Hematopoietic multipotent progenitor cell (in vitro differentiated cells): ENCODE data around the gene CDKN1C. TPM values are rescaled to one million over a fixed set of nuclear protein-coding genes. Genes with fewer than 3 reads are reported as not detected.
"Not testable (repeated sequence)": the region's sequence is repeated elsewhere in the genome, so short reads cannot be mapped to it uniquely, and the experiment has no call there.

Experiments
- DNase-seq, 3 donors: peaks; one replicate each; pipeline ENCODE4 v3.0.0-alpha.2; 2011 to 2015; ENCODE audit warnings: low read depth in 2 of 3, low spot score in 2 of 3
- total RNA-seq: library from RNA; depleted of rRNA; stranded (reverse); fragments of >200 nt; gene quantifications from one replicate; pipeline ENCODE4 v1.2.3, GENCODE V29; 2012

CDKN1C gene
- total RNA-seq, 1 donor = 20.7 TPM

DNA sequence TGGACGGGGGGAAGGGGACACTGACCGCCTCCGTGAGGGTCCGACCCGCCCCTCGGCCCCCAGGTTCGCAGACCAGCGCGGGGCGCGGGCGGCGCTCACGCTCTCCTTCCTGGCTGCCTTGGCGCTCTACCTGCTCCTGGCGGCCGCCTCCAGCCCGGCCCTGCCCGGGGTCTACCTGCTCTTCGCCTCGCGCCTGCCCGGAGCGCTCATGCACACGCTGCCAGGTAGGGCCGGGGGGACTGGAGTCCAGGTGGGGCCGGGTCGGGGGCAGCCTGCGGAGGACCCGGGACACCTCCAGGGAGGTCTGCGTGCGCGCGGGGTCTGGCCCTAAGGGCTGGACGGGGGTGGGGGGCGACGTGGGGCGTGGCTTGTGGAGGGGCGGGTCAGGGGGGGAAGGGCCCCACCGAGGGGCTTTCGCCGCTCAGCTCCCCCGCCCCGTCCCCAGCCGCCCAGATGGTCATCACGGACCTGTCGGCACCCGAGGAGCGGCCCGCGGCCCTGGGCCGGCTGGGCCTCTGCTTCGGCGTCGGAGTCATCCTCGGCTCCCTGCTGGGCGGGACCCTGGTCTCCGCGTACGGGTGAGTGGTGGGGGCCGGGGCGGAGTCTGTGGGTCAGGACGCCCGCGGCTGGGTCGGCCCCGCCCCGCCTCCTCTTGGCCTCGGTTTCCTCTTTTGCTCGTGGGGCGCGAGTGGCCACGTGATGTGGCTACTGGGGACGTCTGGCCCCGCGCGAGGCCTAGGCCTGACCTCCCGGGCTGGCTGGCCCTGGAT is 23.7 kb upstream of the CDKN1C start:
- DNase-seq = no peak

GRCh38 chr11:2908130-2908529 is 22.6 kb upstream of the CDKN1C start:
- no peak for DNase-seq

DNA sequence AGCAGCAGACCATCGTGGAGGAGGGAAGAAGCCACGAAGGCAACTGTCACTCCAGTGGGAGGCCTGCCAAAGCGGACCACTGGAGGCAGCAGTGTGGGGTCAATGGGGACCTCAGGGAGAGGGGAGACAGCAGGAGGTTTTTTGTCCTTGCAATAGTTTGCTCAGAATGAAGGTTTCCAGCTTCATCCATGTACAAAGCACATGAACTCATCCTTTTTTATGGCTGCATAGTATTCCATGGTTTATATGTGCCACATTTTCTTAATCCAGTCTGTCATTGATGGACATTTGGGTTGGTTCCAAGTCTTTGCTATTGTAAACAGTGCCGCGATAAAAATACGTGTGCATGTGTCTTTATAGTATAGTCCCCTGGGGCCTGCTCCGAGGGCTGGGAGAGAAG is 19.7 kb upstream of the CDKN1C start:
- DNase-seq = not testable (repeated sequence)

- DNase-seq = no peak
These were observed 18.8 kb upstream of the CDKN1C start for GRCh38 chr11:2904153-2905052.

- DNase-seq = no peak
These were observed 18.1 kb upstream of the CDKN1C start for GRCh38 chr11:2903672-2904011.

DNA sequence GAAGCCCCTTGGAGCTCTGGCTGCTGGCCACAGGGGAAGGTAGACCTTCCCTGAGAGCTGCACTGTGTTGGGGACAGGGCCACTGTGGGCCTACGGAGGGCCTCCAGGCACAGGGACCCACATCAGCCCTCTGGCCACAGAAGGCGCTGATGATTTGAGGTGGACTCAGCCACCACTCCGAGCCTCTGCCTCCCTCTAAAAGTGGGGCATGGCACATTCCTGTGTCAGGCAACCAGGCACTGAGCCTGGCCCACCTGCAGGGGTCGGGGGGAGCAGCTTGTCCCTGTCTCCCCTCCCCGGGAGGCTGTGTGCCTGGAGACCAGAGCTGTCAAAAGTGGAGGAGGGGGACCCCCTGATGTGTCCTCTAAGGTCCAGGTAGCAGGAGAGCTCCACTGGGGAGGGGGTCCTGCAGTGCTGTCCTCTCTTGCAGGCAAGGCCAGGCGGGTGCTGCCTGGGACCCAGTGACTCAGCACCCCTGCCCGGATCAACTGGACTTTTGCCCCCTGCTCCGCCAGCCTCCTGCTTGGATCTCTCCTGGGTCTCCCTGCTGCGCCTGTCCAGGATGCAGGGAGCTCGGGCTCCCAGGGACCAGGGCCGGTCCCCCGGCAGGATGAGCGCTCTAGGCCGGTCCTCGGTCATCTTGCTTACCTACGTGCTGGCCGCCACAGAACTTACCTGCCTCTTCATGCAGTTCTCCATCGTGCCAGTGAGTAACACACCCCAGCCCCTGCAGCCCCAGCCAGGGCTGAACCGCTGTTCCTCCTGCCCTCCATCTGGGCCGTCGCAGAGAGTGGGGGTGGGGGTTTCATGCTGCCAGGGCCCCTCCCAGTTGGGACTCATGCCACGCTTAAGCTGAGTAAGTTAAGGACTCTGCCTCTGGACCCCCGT is 17.5 kb upstream of the CDKN1C start:
- DNase-seq = no peak

- DNase-seq = peak; percentile 53 to 76 (median 73)
These were observed 16.5 kb upstream of the CDKN1C start for GRCh38 chr11:2901854-2902783.

DNA sequence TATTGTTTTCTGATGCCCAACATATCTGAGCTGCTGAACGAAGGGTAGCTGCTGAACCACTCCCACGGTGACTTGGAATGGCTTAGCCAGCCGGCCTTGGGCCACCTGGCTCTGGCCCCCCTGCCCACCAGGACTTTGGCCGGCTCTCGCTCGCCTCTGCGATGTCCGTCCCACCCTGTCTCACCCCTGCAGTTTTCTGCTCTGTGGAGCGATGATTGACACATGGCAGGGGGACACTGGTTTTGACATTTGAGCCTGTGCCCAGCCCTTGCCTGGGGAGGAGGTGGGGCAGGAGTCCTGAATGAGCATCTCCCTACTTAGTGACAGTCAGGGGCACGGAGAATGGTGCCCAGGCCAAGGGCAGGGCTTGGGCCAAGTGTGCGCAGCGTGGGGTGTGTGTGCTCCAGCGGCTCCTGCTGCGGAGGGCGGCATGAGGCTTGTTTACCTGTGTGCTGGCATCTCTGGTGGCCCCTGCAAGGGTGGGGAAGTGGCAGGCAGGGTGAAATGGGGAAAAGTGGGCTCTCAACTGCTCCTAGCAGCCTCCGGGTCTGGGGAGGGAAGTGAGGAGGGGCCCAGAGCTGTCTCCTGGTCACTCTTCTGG is 15.7 kb upstream of the CDKN1C start:
- DNase-seq = no peak

DNA sequence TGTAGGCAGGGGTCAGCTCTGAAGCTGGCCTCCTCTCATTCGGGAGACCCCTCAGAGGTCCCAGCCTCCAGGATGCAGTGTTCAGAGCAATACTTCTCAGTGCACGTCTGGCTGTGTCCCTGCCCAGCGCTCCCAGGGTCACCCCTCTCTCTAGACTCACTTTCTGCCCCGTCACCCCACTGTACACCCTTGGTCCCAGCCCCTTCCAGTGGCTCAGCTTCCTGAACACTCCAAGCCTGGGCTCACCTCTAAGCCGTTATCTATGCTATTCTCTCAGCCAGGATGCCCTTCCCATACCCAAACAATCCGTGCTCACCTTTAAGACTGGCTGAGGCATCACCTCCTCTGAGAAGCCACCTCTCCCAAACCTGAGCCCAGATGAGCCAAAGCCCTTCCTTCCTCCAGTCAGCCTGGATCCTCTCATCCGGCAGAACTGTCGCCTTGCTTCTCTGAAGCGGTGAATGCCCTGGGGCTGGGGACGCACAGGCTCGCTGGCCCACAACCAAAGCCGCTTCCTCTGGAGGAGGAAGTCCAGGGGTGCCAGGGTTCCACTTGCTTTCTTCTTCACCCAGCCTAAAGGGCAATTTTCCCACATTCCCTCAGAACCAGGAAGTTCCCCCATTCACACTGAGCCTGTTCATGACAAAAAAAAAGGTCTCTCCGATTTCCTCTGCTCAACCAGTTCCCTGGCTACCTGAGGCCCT is 13.7 kb upstream of the CDKN1C start:
- peak in 1 of 3 donors; percentile 13 for DNase-seq

- peak in 2 of 3 donors; percentile 86 to 90 for DNase-seq
These were observed 12.9 kb upstream of the CDKN1C start for GRCh38 chr11:2898366-2899079.

- DNase-seq = no peak
These were observed 11.5 kb upstream of the CDKN1C start for GRCh38 chr11:2897048-2897447.

DNA sequence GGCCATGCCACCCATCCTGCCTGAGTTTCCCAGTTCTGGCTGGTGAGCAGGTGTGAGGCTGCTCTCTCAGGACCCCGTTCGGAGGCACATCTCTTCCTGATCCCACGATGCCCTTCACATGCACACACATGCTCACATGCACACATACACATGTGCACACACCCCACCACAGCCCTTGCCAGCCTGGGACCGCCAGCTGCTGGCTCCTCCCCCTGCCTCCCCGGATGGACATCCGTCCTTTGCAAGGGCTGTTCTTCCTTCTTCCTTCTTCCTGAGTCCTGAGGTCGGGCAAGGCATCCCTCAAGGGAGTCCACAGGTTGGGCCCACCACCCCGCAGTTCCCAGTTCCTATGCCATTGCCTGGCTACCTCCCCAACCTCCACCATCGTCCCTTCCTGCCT is 10.5 kb upstream of the CDKN1C start:
- no peak for DNase-seq

- no peak for DNase-seq
These were observed 8.4 kb upstream of the CDKN1C start for GRCh38 chr11:2893935-2894334.

DNA sequence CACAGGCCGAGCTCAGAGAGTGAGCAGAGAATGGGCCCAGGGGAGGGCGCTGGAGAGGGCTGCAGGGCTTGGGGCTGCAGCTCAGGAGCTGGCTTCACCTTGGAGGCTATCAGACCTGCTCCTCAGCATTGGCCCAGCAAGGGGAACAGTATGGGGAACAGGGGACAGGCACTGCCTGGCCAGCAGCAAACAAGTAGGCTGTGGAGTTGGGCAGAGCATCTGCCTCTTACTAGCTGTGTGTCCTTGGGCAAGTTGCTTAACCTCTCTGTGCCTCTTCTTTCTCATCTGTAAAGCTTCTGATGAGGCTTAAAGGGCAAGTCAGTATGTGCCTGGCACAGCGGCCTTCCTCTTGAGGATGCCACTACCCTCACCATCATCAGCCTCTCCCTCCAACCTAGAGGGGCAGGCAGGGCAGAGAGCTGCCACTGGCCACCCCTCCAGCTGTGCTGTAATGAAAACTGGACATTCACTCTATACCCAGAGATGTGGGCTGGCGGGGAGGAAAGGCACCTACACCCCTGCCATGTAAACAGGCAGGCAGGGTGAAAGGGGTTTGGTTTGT is 7.5 kb upstream of the CDKN1C start:
- peak in 2 of 3 donors; percentile 45 to 49 for DNase-seq

- peak; percentile 42 to 73 (median 67) for DNase-seq
These were observed 6.8 kb upstream of the CDKN1C start for GRCh38 chr11:2892215-2892966.

- no peak for DNase-seq
These were observed 6.0 kb upstream of the CDKN1C start for GRCh38 chr11:2891326-2892214.
